GM12878 (cell line): ENCODE data around the gene SELPLG. TPM values are rescaled to one million over a fixed set of nuclear protein-coding genes. Genes with fewer than 3 reads are reported as not detected.
A peak's percentile ranks its signal among the peaks of the same experiment; 100 is the strongest.

ENCODE experiments used
- ATAC-seq: fragments of 200-7000 bp; cut with Tn5 transposase; 3 replicates; pipeline ENCODE4 v1.9.1; 2020; ENCODE audit warnings: mild to moderate bottlenecking, moderate library complexity
- BruUV-seq: library from RNA; stranded (reverse); fragments of 400-500 nt; replicated peaks from 2 replicates; lab custom pipeline; 2021; lab: Mats Ljungman, UMichigan
- CTCF ChIA-PET: fragments of 300-600 bp; sonication (Branson Sonifier 250); formaldehyde crosslinking; extraction: SDS; loops from one replicate; lab custom pipeline; 2021; ENCODE audit warnings: inconsistent platforms; lab: Yijun Ruan, JAX
- POLR2A ChIA-PET: fragments of 350-600 bp; formaldehyde crosslinking; extraction: SDS; loops from one replicate; lab custom pipeline; 2021; ENCODE audit warnings: inconsistent platforms; lab: Charles Lee
- RAD21 ChIA-PET: fragments of 300-600 bp; sonication (Branson Sonifier 250); formaldehyde crosslinking; loops from one replicate; lab custom pipeline; 2023; ENCODE audit warnings: antibody characterized with exemption; ENCODE audit not compliant: unreplicated experiment; lab: Charles Lee
- SMC1A ChIA-PET: fragments of 300-600 bp; sonication (Branson Sonifier 250); formaldehyde crosslinking; loops from one replicate; lab custom pipeline; 2023; ENCODE audit not compliant: unreplicated experiment, uncharacterized antibody; lab: Charles Lee
- DNase-seq: peaks from one replicate; pipeline ENCODE4 v3.0.0-alpha.2; 2011; ENCODE audit warnings: low read depth, low spot score
- FAIRE-seq: peaks from 3 replicates; lab custom pipeline; 2011; peaks lifted over from hg19 to GRCh38; lab: Jason Lieb, UNC
- H2AFZ ChIP-seq: 2 replicates; pipeline ENCODE4 v1.6.0; 2011; ENCODE audit warnings: low read depth, low read length, control low read depth; ENCODE audit not compliant: control insufficient read depth
- H3K27ac ChIP-seq: 2 replicates; pipeline ENCODE4 v1.5.1; 2011; ENCODE audit warnings: control low read depth; ENCODE audit not compliant: control insufficient read depth, insufficient read depth
- H3K27me3 ChIP-seq, 2 experiments: replicated peaks in 1 of 2; 2 replicates each; pipeline versions ENCODE4 v1.6.0 to v1.6.1; 2011; ENCODE audit warnings: low read length in 1 of 2; ENCODE audit not compliant: control insufficient read depth in 2 of 2, insufficient read depth in 2 of 2
- H3K36me3 ChIP-seq, 2 experiments: 2 replicates each; pipeline ENCODE4 v1.5.1; 2011; ENCODE audit warnings: low read length in 1 of 2; ENCODE audit not compliant: control insufficient read depth in 2 of 2, insufficient read depth in 2 of 2
- H3K4me1 ChIP-seq: 2 replicates; pipeline ENCODE4 v1.6.1; 2011; ENCODE audit warnings: mild to moderate bottlenecking, low read length, moderate library complexity, mixed read lengths; ENCODE audit not compliant: control insufficient read depth, insufficient read depth
- H3K4me2 ChIP-seq: 2 replicates; pipeline ENCODE4 v1.6.0; 2011; ENCODE audit warnings: control low read depth; ENCODE audit not compliant: control insufficient read depth, insufficient read depth
- H3K4me3 ChIP-seq: fragments of 200-600 bp; sonication (generic); 2 replicates; pipeline ENCODE4 v1.5.1; 2016
- H3K79me2 ChIP-seq: 2 replicates; pipeline ENCODE4 v1.6.0; 2011; ENCODE audit warnings: low read length; ENCODE audit not compliant: control insufficient read depth, insufficient read depth
- H3K9ac ChIP-seq: 2 replicates; pipeline ENCODE4 v1.8.0; 2011; ENCODE audit warnings: low read length, control low read depth, mixed read lengths; ENCODE audit not compliant: control insufficient read depth, insufficient read depth
- H3K9me3 ChIP-seq: replicated peaks from 3 replicates; pipeline ENCODE4 v1.5.1; 2011; ENCODE audit warnings: mild to moderate bottlenecking, low read length; ENCODE audit not compliant: control insufficient read depth, insufficient read depth
- H4K20me1 ChIP-seq: 2 replicates; pipeline ENCODE4 v1.6.0; 2011; ENCODE audit not compliant: control insufficient read depth, insufficient read depth
- BCLAF1 ChIP-seq: fragments of 450-650 bp; IDR thresholded peaks from 2 replicates; pipeline ENCODE4 v1.6.1; 2017; ENCODE audit warnings: antibody characterized with exemption, mild to moderate bottlenecking, moderate library complexity
- ELK1 ChIP-seq: IDR thresholded peaks from 2 replicates; pipeline ENCODE4 v1.6.1; 2012; ENCODE audit warnings: low read depth, low read length, improper control_type of control experiment
- FOXK2 ChIP-seq: fragments of 450-650 bp; IDR thresholded peaks from 2 replicates; pipeline ENCODE4 v1.6.1; 2017; ENCODE audit warnings: mild to moderate bottlenecking, moderate library complexity
- IKZF2 ChIP-seq, 2 experiments: fragments of 450-650 bp; IDR thresholded peaks; 2 replicates each; pipeline ENCODE4 v1.6.1; 2017; ENCODE audit warnings: mild to moderate bottlenecking in 2 of 2, moderate library complexity in 2 of 2
- NFYA ChIP-seq: IDR thresholded peaks from 2 replicates; pipeline ENCODE4 v1.6.1; 2011; ENCODE audit warnings: low read depth, mild to moderate bottlenecking, low read length, improper control_type of control experiment, borderline replicate concordance
- SMC3 ChIP-seq: IDR thresholded peaks from 2 replicates; pipeline ENCODE4 v1.6.1; 2011; ENCODE audit warnings: low read length, improper control_type of control experiment, borderline replicate concordance
- TBL1XR1 ChIP-seq: IDR thresholded peaks from 2 replicates; pipeline ENCODE4 v1.6.1; 2012; ENCODE audit warnings: low read depth, low read length, improper control_type of control experiment
- WGBS: methylation state at CpG from one replicate; pipeline ENCODE4 v1.1.6; 2016; ENCODE audit warnings: low lambda C conversion rate; ENCODE audit not compliant: insufficient replicate concordance, insufficient coverage; ENCODE audit errors: missing lambda C conversion rate; 5-methylcytosine and 5-hydroxymethylcytosine counted together
- in situ Hi-C: fragments of 300-500 bp; cut with MboI; formaldehyde crosslinking; loops from 9 replicates; pipeline ENCODE4 v1.14.3; 2018; ENCODE audit warnings: mixed read lengths
- intact Hi-C: fragments of 100-400 bp; cut with micrococcal nuclease; formaldehyde crosslinking; loops from one replicate; pipeline ENCODE4 v1.14.2; 2022; ENCODE audit not compliant: unreplicated experiment
- polyA plus RNA-seq, 11 experiments: library from polyadenylated mRNA; depleted of rRNA in 4 of 11; unstranded in 6 of 11; stranded (reverse) in 5 of 11; fragments of >200 nt; fragmentation: Nextera tagmentation in 4 of 11; fragmentation: Illumina TruSeq in 1 of 11; extraction: Ambion mirVana in 4 of 11; extraction: Trizol in 1 of 11; gene quantifications; 1 replicate in 1 of 11; 2 replicates in 10 of 11; pipeline versions ENCODE4 v1.2.1 to v1.2.3, GENCODE V29; 2011 to 2016; ENCODE audit warnings: inconsistent platforms in 2 of 11, missing spikeins in 2 of 11, low read depth in 1 of 11
- total RNA-seq, 4 experiments: library from RNA; depleted of rRNA in 3 of 4; stranded (reverse); fragments of >200 nt in 3 of 4; fragmentation: Illumina TruSeq in 1 of 4; extraction: Trizol in 1 of 4; gene quantifications; 2 replicates each; pipeline versions ENCODE4 v1.2.1 to v1.2.3, GENCODE V29; 2013 to 2021
- TF ChIP-seq, protein P1 (sequence below): fragments of 450-650 bp; IDR thresholded peaks from 2 replicates; pipeline ENCODE4 v1.6.1; 2016; ENCODE audit warnings: mild to moderate bottlenecking
- TF ChIP-seq, protein P2 (sequence below): fragments of 150-350 bp; IDR thresholded peaks from 2 replicates; pipeline ENCODE4 v1.6.1; 2016; ENCODE audit warnings: low read depth, low read length

Gene SELPLG
- total and polyA plus RNA-seq, 10 of the 15 experiments (the other 5 are each of a cell fraction or from before 2014, with no cell fraction given): 3.2 to 32.3 (median 23.9) TPM

DNA sequence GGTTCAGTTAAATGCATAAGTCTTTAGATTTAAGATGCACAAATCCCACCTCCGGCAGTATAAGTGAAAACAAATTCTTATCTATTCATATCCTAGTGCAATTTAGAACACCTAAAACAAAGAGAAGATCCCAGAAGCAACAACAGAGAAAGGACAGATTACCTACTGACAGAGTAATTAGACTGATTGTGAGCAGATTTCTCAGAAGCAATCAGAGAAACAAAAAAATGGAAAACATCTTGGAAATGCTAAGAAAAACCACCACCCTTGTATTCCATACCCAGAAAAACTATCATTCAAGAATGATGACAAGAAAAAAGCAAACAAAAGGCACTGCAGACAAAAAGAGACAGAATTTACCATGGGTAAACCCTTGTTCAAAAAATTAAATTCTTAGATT is 47.6 kb upstream of the SELPLG start (continued):
- TF ChIP-seq SMC3 (no peak), IKZF2 (IDR thresholded peaks at IDR 0.05) (no peak), BCLAF1 (no peak)

GRCh38 chr12:108679106-108679681 is 45.5 kb upstream of the SELPLG start:
- peaks cover 3 to 11% of the 10 kb centered on the region in 2 experiments for H3K36me3 ChIP-seq
- POLR2A ChIA-PET: interaction anchor here (0.5 to 2.3 kb wide), 10 partner anchors 9 to 54 kb away, joined by 3 to 13 read pairs (median 5); no protein-coding TSS in a partner anchor
- in situ Hi-C loops (no loop called here), intact Hi-C loops (no loop called here)
- H3K4me3 ChIP-seq: no peak overlapping the region
- no peak overlapping the region for H2AFZ ChIP-seq
- ATAC-seq: peak; percentile 81
- peaks cover 9% of the 10 kb centered on the region for H3K4me1 ChIP-seq
- CTCF ChIA-PET: interaction anchor here (0.7 to 2.1 kb wide), 10 partner anchors 9 to 125 kb away, joined by 3 to 12 read pairs (median 6); no protein-coding TSS in a partner anchor
- no peaks in the 10 kb centered on the region for H3K27me3 ChIP-seq
- no peak for FAIRE-seq
- RAD21 ChIA-PET: interaction anchor here (0.6 to 2.6 kb wide), 9 partner anchors 10 to 103 kb away, joined by 3 to 15 read pairs (median 4); no protein-coding TSS in a partner anchor
- SMC1A ChIA-PET: interaction anchor here (0.7 to 3.1 kb wide), 10 partner anchors 9 to 125 kb away, joined by 3 to 34 read pairs (median 4); no protein-coding TSS in a partner anchor
- DNase-seq: no peak
- no TSS peak for BruUV-seq
- WGBS: 44% methylated on average over 1 of the region's 1 CpG
- no peaks in the 10 kb centered on the region for H4K20me1 ChIP-seq
- H3K4me2 ChIP-seq: no peak overlapping the region
- H3K9ac ChIP-seq: no peak overlapping the region
- peaks cover 47% of the 10 kb centered on the region for H3K79me2 ChIP-seq
- no peaks in the 10 kb centered on the region for H3K9me3 ChIP-seq
- no peak overlapping the region for H3K27ac ChIP-seq
- TF ChIP-seq TBL1XR1: no peak
- TF ChIP-seq, protein P1, sequence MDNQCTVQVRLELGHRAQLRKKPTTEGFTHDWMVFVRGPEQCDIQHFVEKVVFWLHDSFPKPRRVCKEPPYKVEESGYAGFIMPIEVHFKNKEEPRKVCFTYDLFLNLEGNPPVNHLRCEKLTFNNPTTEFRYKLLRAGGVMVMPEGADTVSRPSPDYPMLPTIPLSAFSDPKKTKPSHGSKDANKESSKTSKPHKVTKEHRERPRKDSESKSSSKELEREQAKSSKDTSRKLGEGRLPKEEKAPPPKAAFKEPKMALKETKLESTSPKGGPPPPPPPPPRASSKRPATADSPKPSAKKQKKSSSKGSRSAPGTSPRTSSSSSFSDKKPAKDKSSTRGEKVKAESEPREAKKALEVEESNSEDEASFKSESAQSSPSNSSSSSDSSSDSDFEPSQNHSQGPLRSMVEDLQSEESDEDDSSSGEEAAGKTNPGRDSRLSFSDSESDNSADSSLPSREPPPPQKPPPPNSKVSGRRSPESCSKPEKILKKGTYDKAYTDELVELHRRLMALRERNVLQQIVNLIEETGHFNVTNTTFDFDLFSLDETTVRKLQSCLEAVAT: no peak
- TF ChIP-seq FOXK2: no peak
- TF ChIP-seq, protein P2, sequence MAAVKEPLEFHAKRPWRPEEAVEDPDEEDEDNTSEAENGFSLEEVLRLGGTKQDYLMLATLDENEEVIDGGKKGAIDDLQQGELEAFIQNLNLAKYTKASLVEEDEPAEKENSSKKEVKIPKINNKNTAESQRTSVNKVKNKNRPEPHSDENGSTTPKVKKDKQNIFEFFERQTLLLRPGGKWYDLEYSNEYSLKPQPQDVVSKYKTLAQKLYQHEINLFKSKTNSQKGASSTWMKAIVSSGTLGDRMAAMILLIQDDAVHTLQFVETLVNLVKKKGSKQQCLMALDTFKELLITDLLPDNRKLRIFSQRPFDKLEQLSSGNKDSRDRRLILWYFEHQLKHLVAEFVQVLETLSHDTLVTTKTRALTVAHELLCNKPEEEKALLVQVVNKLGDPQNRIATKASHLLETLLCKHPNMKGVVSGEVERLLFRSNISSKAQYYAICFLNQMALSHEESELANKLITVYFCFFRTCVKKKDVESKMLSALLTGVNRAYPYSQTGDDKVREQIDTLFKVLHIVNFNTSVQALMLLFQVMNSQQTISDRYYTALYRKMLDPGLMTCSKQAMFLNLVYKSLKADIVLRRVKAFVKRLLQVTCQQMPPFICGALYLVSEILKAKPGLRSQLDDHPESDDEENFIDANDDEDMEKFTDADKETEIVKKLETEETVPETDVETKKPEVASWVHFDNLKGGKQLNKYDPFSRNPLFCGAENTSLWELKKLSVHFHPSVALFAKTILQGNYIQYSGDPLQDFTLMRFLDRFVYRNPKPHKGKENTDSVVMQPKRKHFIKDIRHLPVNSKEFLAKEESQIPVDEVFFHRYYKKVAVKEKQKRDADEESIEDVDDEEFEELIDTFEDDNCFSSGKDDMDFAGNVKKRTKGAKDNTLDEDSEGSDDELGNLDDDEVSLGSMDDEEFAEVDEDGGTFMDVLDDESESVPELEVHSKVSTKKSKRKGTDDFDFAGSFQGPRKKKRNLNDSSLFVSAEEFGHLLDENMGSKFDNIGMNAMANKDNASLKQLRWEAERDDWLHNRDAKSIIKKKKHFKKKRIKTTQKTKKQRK: no peak
- TF ChIP-seq NFYA: no peak
- TF ChIP-seq ELK1: no peak
